ENCODE results near the gene TEAD1.

DNA sequence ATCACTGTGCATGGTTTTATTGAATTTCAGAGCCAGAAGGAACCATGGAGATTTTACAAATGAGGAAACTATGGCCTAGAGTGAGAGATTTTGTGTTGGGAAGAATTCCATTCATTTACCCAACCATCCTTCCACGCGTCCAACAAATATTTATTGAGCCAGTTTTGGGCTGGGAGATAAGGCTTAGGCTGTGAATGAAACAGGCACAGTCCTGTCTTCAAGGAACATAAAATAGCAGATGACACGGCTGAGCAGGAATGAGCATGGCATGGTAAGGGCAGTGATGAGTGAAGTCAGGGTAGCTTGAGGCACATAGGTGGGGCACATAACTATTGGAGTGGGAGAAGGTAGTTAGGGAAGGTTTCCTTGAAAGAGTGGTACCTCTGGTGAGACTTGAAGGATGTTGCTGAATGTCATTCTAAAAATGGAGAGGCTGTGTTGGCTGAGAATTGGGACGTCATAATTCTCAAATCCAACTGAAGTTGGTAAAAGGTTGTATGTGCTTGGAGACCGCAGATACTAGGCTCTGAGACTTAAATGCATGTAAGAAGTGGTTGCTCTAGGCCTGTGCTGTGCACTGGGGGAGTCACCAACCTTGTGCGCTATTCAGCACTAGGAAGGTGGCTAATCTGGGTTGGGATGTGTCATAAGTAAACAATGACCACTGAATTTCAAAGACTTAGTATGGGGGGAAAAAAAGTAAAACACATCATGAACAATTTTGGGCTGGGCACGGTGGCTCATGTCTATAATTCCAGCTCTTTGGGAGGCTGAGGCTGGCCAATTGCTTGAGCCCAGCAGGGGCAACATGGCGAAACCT is 51.9 kb downstream of the TEAD1 start:
- TF ChIP-seq CTCF (IDR thresholded peaks at IDR 0.05) (no peak), POLR2A (IDR thresholded peaks at IDR 0.05) (no peak)
